Spleen (tissue), 11 donors: Measurements from ENCODE around the gene CDK13. TPM values are rescaled to one million over a fixed set of nuclear protein-coding genes. Genes with fewer than 3 reads are reported as not detected.

ENCODE experiments used
- DNase-seq: peaks from one replicate; pipeline ENCODE4 v3.0.0-alpha.2; 2020
- H3K27ac ChIP-seq, 8 donors: fragments of 200-600 bp; sonication (generic) in 7 of 8; 1 replicate in 4 of 8; 2 replicates in 4 of 8; pipeline versions ENCODE4 v1.5.0 to v1.8.0; 2016 to 2021; ENCODE audit warnings: inconsistent platforms in 4 of 8, mild to moderate bottlenecking in 4 of 8, moderate library complexity in 1 of 8
- H3K27me3 ChIP-seq, 7 donors: fragments of 200-600 bp; sonication (generic) in 6 of 7; replicated peaks in 1 of 7; 1 replicate in 4 of 7; 2 replicates in 3 of 7; pipeline versions ENCODE4 v1.5.0 to v1.8.0; 2016 to 2021; ENCODE audit warnings: inconsistent platforms in 3 of 7, mild to moderate bottlenecking in 1 of 7
- H3K36me3 ChIP-seq, 6 donors: fragments of 200-600 bp; sonication (generic) in 5 of 6; 1 replicate in 4 of 6; 2 replicates in 2 of 6; pipeline versions ENCODE4 v1.5.0 to v1.8.0; 2016 to 2021; ENCODE audit warnings: inconsistent platforms in 2 of 6
- H3K4me1 ChIP-seq, 6 donors: fragments of 200-600 bp; sonication (generic) in 5 of 6; 1 replicate in 3 of 6; 2 replicates in 3 of 6; pipeline versions ENCODE4 v1.5.0 to v1.8.0; 2016 to 2021; ENCODE audit warnings: inconsistent platforms in 3 of 6
- H3K4me3 ChIP-seq, 8 donors: fragments of 200-600 bp; sonication (generic) in 7 of 8; 1 replicate in 4 of 8; 2 replicates in 4 of 8; pipeline versions ENCODE4 v1.5.0 to v1.8.0; 2016 to 2021; ENCODE audit warnings: inconsistent platforms in 4 of 8, mild to moderate bottlenecking in 4 of 8, moderate library complexity in 2 of 8
- H3K9me3 ChIP-seq, 8 donors: fragments of 200-600 bp; sonication (generic) in 7 of 8; 1 replicate in 4 of 8; 2 replicates in 4 of 8; pipeline versions ENCODE4 v1.5.0 to v1.8.0; 2016 to 2021; ENCODE audit warnings: inconsistent platforms in 4 of 8
- CTCF ChIP-seq, 11 experiments: fragments of 200-600 bp in 7 of 11; fragments of 450-650 bp in 4 of 11; sonication (generic) in 4 of 11; IDR thresholded peaks in 8 of 11; conservative IDR thresholded peaks in 3 of 11; 1 replicate in 7 of 11; 2 replicates in 4 of 11; pipeline versions ENCODE4 v1.4.0 to v1.8.0; 2016 to 2021; ENCODE audit warnings: antibody characterized with exemption in 11 of 11, inconsistent platforms in 4 of 11, mild to moderate bottlenecking in 1 of 11
- POLR2A ChIP-seq, 3 donors: fragments of 450-650 bp; IDR thresholded peaks; one replicate each; pipeline ENCODE4 v1.5.1; 2017; ENCODE audit warnings: antibody characterized with exemption in 3 of 3, mild to moderate bottlenecking in 1 of 3
- POLR2AphosphoS5 ChIP-seq, 3 donors: sonication (generic); formaldehyde crosslinking; IDR thresholded peaks; one replicate each; pipeline ENCODE4 v1.5.1; 2017; ENCODE audit warnings: antibody characterized with exemption in 3 of 3
- WGBS, 5 donors: extraction: QIAGEN DNeasy Blood & Tissue Kit in 3 of 5; methylation state at CpG; one replicate each; pipeline versions ENCODE4 v1.1.5 to v1.1.7; 2013 to 2018; 5-methylcytosine and 5-hydroxymethylcytosine counted together
- intact Hi-C: fragments of 100-400 bp; cut with DNase I; formaldehyde crosslinking; loops from one replicate; pipeline ENCODE4 v1.15.0; 2023; ENCODE audit warnings: low total_unique reads
- polyA plus RNA-seq, 3 donors: library from polyadenylated mRNA; stranded (reverse); fragments of 200-250 nt; gene quantifications; one replicate each; pipeline ENCODE4 v1.2.1, GENCODE V29; 2013
- total RNA-seq, 7 donors: library from RNA; depleted of rRNA in 3 of 7; stranded (reverse); fragments of >200 nt in 3 of 7; fragmentation: NEBNext Ultra II Directional in 4 of 7; extraction: Animal tissue kit (Norgen Biotek cat#: 25700) in 4 of 7; gene quantifications; one replicate each; pipeline versions ENCODE4 v1.1.0 to v1.2.1, GENCODE V29; 2016 to 2021
- donor health status: healthy with polysubstance abuse.
- donor health status: DM: no; HTN: no; CAD: no; lungs with moderate emphysema.
- donor health status: DM: no; HTN: no; CAD: no.
- donor health status: Bipolar disorder and iron deficiency.
- donor health status: healthy.
- donor health status: DM: no; HTN: no; CAD: no.
- donor health status: DM: yes; HTN: yes; CAD: no.

The CDK13 gene
- total and polyA plus RNA-seq, 10 donors = 18.0 to 125 (median 79.7) TPM

- peaks cover 5 to 17% (median 12%) of the 10 kb centered on the region in 6 donors for H3K4me1 ChIP-seq
- H3K27ac ChIP-seq = no peak overlapping the region
- intact Hi-C loops = no loop called here
- no peaks in the 10 kb centered on the region for H3K27me3 ChIP-seq
- 88 to 93% (median 93%) methylated on average over 4 of the region's 4 CpGs for WGBS, 5 donors
- no peak overlapping the region for H3K4me3 ChIP-seq
- peaks cover 0 to 47% (median 8%) of the 10 kb centered on the region in 6 donors for H3K36me3 ChIP-seq
- DNase-seq = no peak
- H3K9me3 ChIP-seq = no peaks in the 10 kb centered on the region
- TF ChIP-seq CTCF (IDR thresholded peaks at IDR 0.05 in 8 of 11, conservative IDR thresholded peaks at IDR 0.05 in 3 of 11) = no peak
- no peak for TF ChIP-seq POLR2A (IDR thresholded peaks at IDR 0.05)
Observed at GRCh38 chr7:40019558-40019957, 69.5 kb downstream of the CDK13 start.

- DNase-seq = no peak
- no peak for TF ChIP-seq CTCF (IDR thresholded peaks at IDR 0.05 in 8 of 11, conservative IDR thresholded peaks at IDR 0.05 in 3 of 11)
- WGBS, 5 donors = 58 to 74% (median 63%) methylated on average over 5 of the region's 5 CpGs
- intact Hi-C loops = no loop called here
- no peaks in the 10 kb centered on the region for H3K27me3 ChIP-seq
- H3K4me1 ChIP-seq = no peaks in the 10 kb centered on the region
- peaks cover 0 to 66% (median 6%) of the 10 kb centered on the region in 6 donors for H3K36me3 ChIP-seq
- H3K9me3 ChIP-seq = no peaks in the 10 kb centered on the region
- H3K4me3 ChIP-seq = no peak overlapping the region
- no peak overlapping the region for H3K27ac ChIP-seq
Observed at GRCh38 chr7:40024048-40024447, 74.0 kb downstream of the CDK13 start.

- no peaks in the 10 kb centered on the region for H3K27me3 ChIP-seq
- no peak overlapping the region for H3K27ac ChIP-seq
- no peaks in the 10 kb centered on the region for H3K9me3 ChIP-seq
- no peak overlapping the region for H3K4me3 ChIP-seq
- 92 to 100% (median 98%) methylated on average over 3 of the region's 3 CpGs for WGBS, 5 donors
- no peaks in the 10 kb centered on the region for H3K4me1 ChIP-seq
- intact Hi-C loops = no loop called here
- no peak for DNase-seq
- H3K36me3 ChIP-seq = peaks cover 0 to 67% (median 3%) of the 10 kb centered on the region in 6 donors
- no peak for TF ChIP-seq POLR2A (IDR thresholded peaks at IDR 0.05)
- no peak for TF ChIP-seq POLR2AphosphoS5 (IDR thresholded peaks at IDR 0.05)
- no peak for TF ChIP-seq CTCF (IDR thresholded peaks at IDR 0.05 in 8 of 11, conservative IDR thresholded peaks at IDR 0.05 in 3 of 11)
Observed at GRCh38 chr7:40024841-40025240, 74.8 kb downstream of the CDK13 start.

- Histone ChIP-seq H3K27ac (no peak overlapping the region), H3K9me3 (no peaks in the 10 kb centered on the region), H3K4me3 (no peak overlapping the region), H3K4me1 (no peaks in the 10 kb centered on the region), H3K36me3 (peaks cover 0 to 79% (median 5%) of the 10 kb centered on the region in 6 donors), H3K27me3 (no peaks in the 10 kb centered on the region)
- intact Hi-C loops = no loop called here
- 89 to 95% (median 91%) methylated on average over 4 of the region's 4 CpGs for WGBS, 5 donors
- TF ChIP-seq POLR2AphosphoS5 (IDR thresholded peaks at IDR 0.05) = no peak
- TF ChIP-seq POLR2A (IDR thresholded peaks at IDR 0.05) = no peak
- no peak for TF ChIP-seq CTCF (IDR thresholded peaks at IDR 0.05 in 8 of 11, conservative IDR thresholded peaks at IDR 0.05 in 3 of 11)
- no peak for DNase-seq
Observed at GRCh38 chr7:40027545-40027944, 77.5 kb downstream of the CDK13 start.
